ENCODE data around the gene XAB2.

DNA sequence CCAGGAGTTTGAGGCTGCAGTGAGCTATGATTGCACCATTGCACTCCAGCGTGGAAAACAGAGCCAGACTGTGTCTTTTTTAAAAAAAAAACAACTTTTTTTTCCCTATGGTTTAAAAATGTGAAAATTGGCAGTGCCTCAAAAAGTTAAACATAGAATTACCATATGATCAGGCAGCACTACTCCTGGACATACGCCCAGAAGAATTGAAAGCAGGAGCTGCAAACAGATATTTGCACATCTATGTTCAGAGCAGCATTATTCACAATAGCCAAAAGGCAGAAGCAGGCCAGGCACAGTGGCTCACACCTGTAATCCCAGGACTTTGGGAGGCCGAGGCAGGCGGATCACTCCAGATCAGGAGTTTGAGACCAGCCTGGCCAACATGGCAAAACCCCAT lies 35.7 kb upstream of the XAB2 start:
- no peak for TF ChIP-seq POLR2AphosphoS5 (IDR thresholded peaks at IDR 0.05)
- TF ChIP-seq, protein P1, sequence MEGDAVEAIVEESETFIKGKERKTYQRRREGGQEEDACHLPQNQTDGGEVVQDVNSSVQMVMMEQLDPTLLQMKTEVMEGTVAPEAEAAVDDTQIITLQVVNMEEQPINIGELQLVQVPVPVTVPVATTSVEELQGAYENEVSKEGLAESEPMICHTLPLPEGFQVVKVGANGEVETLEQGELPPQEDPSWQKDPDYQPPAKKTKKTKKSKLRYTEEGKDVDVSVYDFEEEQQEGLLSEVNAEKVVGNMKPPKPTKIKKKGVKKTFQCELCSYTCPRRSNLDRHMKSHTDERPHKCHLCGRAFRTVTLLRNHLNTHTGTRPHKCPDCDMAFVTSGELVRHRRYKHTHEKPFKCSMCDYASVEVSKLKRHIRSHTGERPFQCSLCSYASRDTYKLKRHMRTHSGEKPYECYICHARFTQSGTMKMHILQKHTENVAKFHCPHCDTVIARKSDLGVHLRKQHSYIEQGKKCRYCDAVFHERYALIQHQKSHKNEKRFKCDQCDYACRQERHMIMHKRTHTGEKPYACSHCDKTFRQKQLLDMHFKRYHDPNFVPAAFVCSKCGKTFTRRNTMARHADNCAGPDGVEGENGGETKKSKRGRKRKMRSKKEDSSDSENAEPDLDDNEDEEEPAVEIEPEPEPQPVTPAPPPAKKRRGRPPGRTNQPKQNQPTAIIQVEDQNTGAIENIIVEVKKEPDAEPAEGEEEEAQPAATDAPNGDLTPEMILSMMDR (IDR thresholded peaks at IDR 0.05): no peak
